NOMO-1 treated with DMSO at 0.1 percent for 48 hours (cell line): ENCODE results near the gene NAPSA.
A peak's percentile ranks its signal among the peaks of the same experiment; 100 is the strongest.

Experiments
- DNase-seq: peaks from one replicate; lab custom pipeline; 2025; ENCODE audit not compliant: unreplicated experiment; lab: John Stamatoyannopoulos, UW

NAPSA gene

GRCh38 chr19:50384685-50385535 lies 19.5 kb upstream of the NAPSA start:
- peak; percentile 19 for DNase-seq

- peak; percentile 99 for DNase-seq
These were observed 18.6 kb upstream of the NAPSA start, which contains the start of gene POLD1 for GRCh38 chr19:50383852-50384684. Gene POLD1, plus strand, starts transcription at chr19:50384347. Its CDS starts 14,505 bp downstream, at chr19:50398852.

- DNase-seq: no peak
These were observed 17.8 kb upstream of the NAPSA start for GRCh38 chr19:50383001-50383851.

- no peak for DNase-seq
These were observed 16.7 kb upstream of the NAPSA start for GRCh38 chr19:50381881-50382729.

GRCh38 chr19:50380751-50381151 lies 15.3 kb upstream of the NAPSA start:
- DNase-seq: no peak

GRCh38 chr19:50380137-50380536 lies 14.7 kb upstream of the NAPSA start:
- DNase-seq: no peak

- no peak for DNase-seq
These were observed 14.2 kb upstream of the NAPSA start for GRCh38 chr19:50379602-50380001.

GRCh38 chr19:50378863-50379236 lies 13.4 kb upstream of the NAPSA start:
- DNase-seq: no peak

- DNase-seq: no peak
These were observed 12.9 kb upstream of the NAPSA start for GRCh38 chr19:50378169-50378862.

GRCh38 chr19:50377517-50377916 lies 12.1 kb upstream of the NAPSA start:
- DNase-seq: no peak

GRCh38 chr19:50377051-50377461 lies 11.6 kb upstream of the NAPSA start:
- peak; percentile 33 for DNase-seq

GRCh38 chr19:50376166-50377050 lies 11.0 kb upstream of the NAPSA start, which contains the start of gene NR1H2:
Gene NR1H2, plus strand, starts transcription at chr19:50376457. Its CDS starts 1,149 bp downstream, at chr19:50377606.
- peak; percentile 93 for DNase-seq

GRCh38 chr19:50371914-50372475 lies 6.6 kb upstream of the NAPSA start:
- peak; percentile 80 for DNase-seq

- peak; percentile 65 for DNase-seq
These were observed 3.5 kb upstream of the NAPSA start for GRCh38 chr19:50368649-50369570.

- DNase-seq: no peak
These were observed 2.6 kb downstream of the NAPSA start for GRCh38 chr19:50362656-50363424.

- no peak for DNase-seq
These were observed 3.4 kb downstream of the NAPSA start for GRCh38 chr19:50362030-50362412.
